CD4-positive, alpha-beta T cell treated with Interleukin-15 for 4 hours (primary cell): Measurements from ENCODE around the gene ATP2B2.

Source experiments
- DNase-seq: peaks from one replicate; pipeline ENCODE4 v3.0.0-alpha.2; 2020; ENCODE audit warnings: low spot score

Gene ATP2B2

DNA sequence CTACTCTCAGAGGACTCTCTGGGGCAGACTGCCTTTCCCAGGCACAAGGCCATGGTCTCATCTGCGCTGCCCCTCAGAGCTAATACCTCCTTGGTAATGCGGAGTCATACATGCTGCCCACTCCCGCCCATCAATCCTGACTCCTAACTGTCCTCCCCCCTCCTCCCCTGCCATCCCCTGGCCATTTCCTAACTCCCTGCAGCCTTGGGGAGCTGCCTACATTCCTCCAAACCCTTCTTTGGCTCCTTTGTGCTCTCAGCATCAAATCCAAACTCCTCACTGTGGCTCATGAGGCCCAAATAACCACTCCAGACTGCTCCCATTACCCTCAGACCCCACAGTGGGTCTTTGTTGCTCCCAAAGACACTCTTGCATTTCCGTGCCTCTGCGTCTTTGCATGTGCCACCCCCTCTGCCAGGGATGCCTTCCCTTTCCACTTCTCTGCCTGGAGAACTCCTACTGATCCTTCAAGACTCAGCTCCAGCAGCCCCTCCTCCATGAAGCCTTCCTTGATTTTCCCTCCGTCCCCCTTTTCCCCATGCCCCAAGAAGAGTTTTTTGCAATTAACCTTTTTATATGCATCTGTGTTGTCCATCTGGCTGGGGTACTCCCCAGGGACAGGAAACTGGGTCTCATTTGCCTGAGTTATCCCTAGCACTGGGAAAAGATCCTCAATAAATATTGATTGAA, 5.5 kb upstream of the ATP2B2 start:
- DNase-seq, result no peak

DNA sequence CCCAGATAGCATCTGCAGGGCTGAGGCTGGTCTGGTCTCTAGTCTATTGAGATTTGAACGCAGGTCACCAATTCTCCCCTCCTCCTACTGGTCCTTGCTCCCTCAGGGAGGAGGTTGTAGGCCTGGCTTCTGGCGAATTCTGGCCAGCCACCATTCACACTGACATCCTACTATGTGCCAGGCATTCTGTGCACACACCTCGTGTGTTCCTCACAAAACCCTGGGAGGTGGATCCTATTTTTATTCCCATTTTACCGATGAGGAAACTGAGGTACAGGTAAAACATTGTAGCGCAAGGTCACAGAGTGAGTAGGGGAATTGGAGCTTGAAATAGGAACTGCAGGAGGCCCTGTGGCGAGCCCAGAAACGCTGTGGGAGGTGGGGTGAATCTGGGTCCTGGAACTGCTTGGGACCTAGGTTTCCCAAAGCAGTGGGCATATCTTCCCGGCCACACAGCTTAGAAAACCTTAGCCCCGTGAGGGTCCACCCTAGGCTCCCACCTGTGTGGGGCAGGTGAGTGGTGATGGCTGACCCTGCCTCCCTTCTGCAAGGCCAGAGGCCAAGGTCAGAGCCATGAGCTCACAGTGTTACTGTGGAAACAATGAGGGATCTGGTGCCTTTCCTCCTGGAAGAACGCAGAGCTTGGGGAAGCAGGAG, 4.8 kb upstream of the ATP2B2 start:
- DNase-seq, result no peak

DNA sequence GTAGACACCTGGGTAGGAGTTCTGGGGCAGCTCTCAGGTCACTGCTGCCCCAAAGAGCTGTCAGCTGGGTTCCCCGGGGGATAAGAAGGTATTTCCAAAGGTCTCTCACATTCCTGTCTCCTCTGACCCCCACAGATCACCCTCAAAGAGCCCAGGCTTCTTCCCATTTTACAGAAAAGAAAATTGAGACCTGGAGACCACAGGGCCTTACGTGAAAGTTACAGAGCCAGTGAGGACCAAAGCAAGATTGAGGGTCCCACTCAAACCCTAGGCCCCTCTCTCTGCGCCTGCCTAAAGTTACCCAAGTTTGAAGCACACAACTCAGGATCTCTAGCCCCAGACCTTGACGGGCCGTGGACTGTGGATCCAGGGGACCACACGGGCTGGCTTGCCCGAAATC, 3.9 kb upstream of the ATP2B2 start:
- no peak for DNase-seq

DNA sequence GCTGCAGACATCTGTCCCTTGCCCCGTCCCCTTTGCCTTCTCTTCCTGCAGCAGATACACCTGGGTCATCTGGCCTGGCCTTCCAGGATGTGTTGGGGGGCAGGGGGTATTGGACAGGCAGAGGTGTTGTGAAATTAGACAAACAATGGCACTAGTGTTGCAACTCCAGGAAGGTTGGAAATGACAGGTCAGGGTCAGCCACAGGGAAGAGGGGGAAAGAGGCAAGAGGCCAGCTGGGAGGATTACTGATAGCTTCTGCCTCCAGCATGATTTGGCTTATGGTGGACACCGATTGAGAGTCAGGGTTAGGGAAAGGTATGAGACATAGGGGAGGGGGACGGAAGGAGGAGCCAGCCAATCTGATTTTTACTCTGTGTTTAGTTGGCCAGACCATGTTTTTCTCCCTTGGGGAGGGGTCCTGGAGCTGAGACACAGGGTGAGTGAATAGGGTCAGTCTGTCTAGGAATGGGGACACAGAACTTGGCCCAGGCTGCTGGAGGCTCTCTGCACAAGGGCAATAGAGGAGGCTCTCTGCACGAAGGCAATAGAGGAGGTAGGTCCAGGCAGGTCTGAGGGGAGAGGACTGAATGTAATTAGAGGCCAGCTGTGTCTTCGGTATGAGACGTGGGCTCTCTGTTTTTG, 3.4 kb upstream of the ATP2B2 start:
- DNase-seq, result no peak

DNA sequence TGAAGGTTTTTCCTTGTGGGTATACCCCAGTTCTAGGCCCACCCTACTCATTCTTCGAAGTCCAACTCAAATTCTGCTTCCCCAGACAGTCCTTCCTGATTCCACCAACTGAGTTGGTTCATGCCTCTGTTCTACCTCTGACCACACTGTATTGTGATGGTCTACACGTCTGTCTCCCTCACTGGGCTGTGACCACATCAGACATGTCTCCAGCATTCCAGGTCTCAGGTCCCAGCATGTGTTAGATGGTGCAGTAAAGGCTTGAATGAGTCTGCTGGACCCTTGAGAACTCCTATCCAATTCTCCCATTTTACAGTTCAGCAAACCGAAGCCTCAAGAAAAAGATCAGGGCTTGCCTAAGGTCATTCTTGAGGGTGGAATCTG, 2.8 kb upstream of the ATP2B2 start:
- no peak for DNase-seq

DNA sequence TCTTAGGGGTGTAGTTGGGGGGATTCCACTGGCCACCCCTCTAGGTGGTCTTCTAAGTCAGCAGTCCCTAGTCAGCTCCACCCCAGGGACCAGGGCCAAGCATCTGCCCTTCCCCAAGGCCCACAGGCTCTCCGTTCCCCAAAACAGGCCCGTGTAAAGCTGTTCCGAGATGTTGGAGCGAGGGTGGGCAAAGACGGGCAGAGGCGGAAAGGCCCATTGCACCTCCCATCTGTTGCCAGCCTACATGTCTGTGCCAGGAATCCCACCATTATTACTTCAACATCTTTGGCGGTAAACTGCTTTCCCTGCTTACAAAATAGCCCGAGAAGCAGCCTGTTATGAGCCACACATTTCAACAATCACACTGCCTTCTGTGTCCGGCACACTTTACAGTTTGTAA, 1.9 kb upstream of the ATP2B2 start:
- no peak for DNase-seq

DNA sequence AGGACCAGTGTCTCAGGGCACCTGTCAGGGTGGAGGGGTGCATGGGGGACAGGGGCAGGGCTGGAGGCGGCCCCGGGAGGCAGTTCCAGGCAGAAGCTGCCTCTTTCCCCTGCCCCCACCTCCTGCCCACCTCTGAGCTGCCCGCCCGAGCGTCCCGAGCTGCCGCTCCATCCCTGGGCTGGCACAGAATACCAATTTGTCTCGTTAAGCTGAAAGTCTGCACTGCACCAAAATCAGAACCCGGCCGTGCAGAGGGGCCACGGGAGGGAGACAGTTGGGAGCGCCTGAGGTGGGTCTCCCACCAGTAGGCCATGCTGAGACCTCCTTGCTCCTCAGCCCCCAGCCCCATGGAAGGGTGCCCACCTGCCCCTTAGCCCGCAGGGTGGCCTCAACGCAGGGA, 1.3 kb upstream of the ATP2B2 start:
- no peak for DNase-seq

DNA sequence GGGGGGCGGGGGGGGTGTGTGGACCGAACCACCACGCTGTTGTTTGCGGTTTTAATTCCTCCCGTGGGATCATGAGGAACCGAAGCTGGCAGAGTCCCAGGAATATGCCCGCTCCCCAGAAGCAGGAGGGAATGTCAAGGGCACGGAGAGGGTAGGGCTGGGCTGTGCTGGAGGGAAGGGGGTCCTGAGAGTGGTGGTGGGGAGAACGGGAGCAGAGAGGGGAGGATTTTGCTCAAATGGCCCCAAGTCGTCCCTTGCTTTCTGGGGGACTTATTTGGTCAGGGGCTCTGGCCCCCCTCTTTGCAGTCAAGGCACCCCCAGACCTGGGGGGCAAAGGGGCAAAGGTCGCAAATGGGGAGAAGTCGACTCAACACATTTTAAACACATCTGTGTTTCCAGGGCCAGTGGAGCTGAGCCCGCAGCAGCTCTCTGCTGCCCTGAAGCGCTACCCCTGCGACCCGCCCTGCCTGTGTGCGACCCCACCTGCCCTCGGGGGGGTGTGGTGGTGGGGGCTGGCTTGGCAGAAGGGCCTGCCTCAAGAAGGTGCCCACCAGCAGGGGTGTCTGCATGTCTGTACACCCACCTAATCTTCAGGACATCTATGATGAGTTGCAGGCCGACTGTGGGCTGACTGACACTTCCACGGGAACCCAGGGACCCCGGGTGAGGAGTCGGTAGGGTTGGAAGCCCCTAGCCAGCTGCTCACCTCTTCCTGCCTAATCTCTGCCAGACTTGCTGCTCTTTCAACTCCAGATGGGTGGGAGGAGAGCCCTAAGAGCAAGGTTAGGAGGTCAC, 602 bp upstream of the ATP2B2 start:
- DNase-seq, result no peak

DNA sequence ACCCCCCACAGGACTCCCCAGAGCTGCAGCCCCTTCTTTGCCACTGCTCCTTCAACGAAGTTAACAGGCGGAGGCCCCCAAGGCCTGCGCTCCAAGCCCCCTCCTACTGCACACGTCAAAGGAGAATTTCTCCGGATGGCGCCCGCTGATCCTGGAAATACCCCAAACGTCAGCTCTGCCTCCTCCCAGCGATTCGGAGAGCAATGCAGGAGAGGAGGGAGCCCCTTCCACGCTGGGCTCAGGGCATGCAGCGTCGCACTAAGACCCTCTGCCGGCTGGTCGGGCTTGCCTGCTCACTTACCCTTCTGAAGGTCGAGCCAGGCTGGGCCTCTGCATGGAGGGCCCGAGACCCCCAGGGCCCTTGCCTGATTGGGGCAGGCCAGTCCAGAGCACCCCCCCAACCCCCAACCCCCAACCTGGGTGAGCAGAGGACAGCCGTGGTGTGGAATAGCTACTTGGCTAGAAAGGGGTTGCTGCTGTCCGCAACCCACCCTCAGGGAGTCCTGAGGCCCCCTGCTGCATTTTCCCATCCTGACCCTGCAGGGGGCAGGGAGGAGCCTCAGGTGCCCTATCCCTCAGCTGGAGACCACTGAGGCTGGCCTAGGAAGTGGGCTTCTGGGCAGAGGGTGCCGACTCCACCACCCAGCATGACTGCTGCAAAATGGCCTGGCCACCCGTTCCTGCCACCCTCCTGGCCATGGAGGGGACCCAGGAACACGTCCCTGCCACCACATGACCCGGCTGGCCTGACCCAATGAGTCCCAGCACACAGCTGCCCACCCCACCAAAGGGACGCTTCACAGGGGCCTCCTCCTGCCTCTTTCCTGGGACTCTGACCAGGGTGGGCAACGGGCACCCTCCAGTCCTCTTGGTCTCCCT, 976 bp downstream of the ATP2B2 start:
- no peak for DNase-seq

DNA sequence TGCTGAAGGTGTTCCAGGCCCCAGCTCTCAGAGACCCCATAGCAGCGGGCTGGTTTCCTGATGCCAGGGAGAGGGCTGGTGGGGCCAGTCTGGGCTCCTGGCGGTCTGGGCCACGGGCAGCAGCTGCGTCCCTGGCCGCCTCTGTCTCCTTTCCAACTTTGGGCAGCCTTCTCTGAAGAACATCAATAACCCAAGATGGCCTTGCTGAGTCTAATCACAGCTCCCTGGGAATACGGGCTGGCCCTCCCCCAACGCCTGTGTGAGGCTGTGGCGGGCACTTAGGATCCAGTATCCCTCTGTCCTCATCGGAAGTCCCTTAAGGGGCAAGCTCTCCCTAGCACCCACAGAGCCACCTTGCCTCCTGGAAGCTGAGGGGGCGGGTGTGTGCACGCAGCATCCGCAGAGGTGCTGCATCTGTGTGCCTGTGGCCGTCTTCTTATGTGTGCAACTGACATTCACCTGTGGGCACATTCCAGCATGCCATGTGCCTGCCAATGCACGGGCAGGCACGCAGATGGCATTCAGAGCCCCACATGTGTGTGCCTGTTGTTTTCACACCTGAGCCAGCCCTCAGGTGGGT, 2.1 kb downstream of the ATP2B2 start:
- DNase-seq, result no peak

DNA sequence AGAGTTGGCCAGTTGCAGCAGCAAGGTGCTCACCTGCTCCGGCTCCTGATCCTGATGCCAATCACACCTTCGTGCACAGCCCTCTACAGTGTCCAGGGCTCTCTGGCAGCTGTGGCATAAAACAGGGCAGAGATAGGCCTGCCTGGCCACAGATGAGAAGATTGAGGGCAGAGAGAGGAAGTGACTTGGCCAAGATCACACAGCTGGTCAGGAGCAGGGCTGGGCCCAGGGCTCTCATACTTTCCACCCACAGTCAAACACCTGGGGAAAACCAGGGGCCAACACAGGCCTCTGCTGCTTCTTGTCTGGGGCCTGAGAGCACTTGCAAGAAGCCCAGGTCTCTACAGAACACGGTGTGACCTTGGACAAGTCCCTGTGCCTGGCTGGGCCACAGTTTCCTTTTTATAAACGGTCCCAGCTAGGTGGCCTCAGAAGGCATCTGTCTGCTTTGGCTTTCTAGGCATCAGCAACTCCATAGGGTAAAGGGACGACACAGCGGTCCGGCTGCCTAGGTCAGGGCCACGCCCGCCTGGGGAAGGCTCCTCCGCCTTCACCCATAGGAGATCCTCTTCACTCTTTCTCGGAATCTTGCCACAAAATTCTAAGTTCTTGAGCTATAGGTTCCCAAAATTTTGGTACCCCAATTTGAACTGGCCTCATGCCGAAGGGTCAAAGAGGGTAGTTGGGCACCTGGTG, 3.1 kb downstream of the ATP2B2 start:
- DNase-seq, result no peak

DNA sequence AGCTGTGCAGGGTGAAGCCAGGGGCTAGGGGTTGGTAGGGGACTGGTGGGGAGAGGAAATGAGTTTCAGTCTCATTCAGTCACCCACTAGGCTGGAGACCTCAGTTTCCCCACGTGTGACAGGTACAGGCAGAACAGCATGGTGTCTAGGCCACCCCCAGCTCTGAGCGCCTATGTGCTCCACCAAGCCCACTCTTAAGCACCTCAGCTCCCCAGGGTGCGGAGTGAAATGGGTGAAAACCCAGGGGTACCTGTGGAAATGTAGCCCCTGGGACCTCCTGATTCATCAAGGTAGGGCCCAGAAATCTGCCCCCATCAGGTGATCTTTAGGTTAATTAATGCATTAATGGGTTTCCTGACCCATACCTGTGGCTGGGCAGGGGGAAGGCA, 3.7 kb downstream of the ATP2B2 start:
- DNase-seq, result no peak

DNA sequence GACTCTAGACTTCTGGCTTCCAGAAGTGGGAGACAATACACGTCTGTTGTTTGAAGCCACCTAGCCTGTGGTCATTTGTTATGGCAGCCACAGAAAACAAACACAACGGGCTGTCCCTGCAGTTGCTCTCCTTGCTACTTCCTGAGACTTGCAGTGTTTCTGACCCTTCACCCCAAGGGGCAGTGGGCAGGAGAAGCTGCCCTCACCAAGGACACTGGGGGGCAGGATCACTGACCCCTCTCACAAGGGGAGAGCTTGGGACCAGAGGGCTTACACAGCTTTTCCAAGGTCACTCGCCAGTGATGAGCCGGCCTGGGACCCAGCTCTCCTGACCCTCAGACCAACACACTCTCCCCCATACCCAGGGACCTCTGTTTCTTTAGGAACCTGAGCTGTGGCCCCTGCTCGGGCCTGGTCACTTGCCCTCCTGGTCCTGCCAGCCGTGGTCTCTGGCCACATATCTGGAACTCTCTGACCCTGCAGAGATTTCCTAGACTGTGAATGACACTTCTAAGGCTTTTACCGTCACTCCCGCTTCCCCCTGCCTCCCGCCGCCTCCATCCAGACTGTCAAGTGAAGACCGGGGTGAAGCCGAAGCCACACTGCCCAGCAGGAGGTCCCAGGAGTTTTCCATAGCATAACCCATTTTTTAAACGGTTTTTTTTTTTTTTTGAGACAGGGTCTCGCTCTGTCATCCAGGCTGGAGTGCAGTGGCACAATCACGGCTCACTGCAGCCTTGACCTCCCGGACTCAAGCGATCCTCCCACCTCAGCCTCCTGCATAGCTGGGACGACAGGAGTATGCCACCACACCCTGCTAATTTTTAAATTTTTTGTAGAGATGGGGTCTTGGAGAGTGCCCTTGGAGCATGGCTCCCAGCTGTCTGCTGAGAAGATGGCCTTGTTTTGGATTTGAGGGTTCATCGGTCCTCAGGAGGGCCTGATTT, 4.4 kb downstream of the ATP2B2 start:
- no peak for DNase-seq

DNA sequence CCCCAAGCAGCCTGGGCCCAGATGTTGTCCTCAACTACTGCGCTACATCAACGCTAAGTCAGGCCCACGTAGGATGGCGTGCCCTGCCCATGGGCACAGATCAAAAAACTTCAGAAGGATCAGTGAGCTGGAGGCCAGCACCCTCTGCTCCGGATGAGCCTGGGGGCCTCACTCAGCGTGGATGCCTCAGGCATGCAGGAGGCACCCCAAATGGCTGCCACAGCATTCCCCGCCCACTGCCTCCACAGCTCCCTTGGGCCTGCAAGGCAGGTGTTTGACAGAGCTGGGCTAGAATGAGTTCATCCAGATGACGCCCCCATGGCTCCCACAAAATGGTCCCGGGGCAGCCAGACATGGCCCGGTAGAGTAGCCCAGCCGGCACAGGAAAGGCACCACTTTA, 7.1 kb downstream of the ATP2B2 start:
- no peak for DNase-seq

DNA sequence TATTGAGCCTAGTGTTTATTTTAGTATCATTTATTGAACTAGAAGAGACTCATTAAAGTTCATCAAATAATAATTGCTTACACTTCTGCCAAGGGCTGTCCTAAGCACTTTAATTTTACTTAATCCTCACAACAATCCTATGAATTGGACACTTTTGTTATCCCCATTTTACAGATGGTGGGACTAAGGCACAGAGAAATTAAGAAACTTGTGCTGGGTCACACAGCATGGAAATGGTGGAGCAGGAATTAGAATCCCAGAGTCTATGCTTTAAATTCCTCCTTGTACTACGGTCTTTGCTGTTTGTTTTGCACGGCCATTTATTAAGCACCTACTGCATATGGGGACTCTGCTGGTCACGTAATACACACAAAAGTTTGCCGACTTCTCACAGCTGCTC, 7.9 kb downstream of the ATP2B2 start:
- DNase-seq, result no peak

DNA sequence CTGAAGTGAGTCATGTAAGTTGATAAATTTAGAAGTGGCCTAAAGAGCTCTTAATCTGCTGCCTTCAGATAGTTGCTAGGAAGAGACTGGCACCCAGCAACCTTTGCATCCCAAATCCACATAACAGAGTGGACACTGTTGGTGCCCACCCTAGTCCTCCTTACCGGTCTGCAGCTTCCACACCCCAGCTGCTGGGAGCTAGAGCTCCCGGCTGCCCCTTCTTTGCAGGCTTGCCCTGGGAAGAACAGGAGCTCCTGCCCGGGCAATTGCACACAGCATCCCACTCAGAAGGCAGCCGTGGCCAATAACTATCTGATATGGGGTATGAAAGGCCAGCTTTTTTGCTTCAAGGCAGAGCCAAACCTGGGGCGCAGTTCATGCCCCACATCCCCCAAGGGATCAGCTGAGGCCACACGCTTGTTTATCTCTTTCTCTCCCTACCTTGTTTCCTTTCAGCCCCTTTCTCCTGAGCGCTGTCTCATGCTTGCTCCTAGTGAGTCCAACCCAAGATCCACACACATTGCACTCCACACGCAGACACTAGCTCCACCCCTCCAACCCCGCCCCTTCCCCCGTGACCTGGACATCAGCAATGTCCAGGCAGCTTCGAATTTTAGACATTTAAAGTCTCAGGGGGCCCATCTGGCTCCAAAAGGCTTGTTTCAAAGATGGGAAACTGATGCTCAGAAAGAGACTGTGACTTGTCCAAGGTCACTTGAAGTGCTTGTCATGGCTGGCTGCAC, 9.1 kb downstream of the ATP2B2 start:
- no peak for DNase-seq

DNA sequence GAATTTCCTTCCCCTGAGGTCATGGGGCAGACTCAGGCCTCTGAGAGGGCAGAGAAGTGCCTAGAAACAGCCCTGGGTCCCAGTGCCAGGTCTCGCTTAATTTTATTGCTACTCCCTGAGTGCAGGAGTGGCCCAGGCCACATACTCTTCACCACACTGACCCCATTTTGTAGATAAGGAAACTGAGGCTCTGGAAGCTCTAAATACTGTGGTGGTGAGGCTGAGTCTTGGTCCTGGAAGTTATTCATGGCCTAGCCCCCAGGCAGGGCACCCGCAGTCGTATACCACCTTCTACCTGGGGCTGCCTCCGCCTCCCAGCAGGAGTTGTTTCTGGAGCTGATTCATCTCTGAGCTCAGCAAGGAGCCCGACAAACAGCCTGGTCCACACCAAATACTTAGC, 9.8 kb downstream of the ATP2B2 start:
- no peak for DNase-seq

DNA sequence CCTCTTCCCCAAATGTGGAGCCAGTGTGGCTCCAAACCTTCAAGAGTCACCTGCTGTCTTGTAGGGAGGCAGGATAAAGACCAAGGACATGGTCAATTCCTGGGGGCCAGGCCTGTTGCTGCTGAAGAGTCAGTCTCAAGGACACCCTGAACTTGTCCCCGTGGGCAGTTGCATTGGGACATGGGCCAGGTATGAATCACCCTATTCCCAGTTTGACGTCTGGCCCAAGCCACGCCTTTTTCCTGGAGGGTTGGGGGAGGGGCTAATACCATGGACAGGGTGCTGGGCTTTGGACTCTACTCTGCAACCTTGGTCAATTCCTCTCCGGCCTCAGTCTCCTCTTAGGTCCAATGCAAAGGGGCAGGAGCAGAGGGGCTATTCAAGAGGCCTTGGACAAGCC, 10.4 kb downstream of the ATP2B2 start:
- no peak for DNase-seq

DNA sequence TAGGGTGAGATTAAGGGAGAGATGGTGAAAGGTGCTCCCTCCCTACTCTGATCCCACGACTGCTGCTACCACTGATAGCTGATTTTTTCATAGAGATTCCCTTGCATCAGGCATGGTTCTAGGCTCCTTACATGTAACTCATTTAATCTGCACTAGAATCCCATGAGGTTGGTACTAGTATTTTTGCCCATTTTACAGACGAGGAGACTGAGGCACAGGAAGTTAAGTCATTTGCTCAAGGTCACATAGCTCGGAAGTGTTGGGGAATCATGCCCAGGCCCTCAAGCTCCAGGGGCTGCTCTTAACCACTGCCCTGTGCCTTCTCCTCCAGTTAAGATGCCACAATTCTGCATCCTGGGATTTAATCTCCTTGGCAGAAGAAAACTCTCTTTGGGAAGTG, 11.2 kb downstream of the ATP2B2 start:
- no peak for DNase-seq
